ENCODE data around the gene BSG.
A peak's percentile ranks its signal among the peaks of the same experiment; 100 is the strongest.
"Not testable (repeated sequence)": the region's sequence is repeated elsewhere in the genome, so short reads cannot be mapped to it uniquely, and the experiment has no call there.

Gene BSG

DNA sequence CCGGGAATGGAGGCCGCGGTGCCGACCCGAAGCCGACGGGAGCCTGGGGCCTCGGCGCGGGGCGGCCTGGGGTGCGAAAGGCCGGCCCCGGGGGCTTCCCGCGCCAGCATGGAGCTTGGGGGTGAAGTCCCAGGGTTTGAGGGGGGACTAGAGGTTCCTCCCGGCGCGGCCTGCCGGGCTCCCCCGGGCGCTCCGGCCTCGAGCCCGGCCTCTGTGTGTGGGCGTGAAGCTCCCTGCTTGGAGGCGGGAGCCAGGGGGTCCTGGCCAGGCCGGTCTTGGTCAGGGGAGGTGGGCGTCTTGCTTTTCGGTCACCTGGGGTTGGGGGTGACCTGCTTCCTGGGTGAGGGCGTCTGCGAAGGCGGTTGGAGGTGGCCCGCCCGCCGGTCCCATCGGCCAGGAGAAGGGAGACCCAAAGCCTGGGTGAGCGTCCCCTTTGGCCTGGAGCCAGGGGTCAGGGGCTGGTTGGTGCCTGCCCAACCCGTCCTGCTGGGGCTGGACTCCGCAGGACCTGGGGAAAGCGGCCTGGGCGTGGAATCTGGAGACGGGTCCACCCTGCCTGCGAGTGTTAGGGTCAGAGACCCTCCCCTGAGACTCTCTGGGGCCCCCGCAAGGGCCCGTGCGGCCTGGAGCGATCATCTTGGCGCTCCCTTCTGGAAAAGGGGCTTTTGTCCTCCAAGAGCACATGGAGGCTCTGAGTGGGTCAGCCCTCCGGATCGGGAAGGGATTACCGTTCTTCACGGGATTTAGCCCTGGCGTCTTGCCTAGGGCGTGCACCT, 535 bp downstream of the BSG start:
- no peak for DNase-seq (ENCODE audit: low read depth)

DNA sequence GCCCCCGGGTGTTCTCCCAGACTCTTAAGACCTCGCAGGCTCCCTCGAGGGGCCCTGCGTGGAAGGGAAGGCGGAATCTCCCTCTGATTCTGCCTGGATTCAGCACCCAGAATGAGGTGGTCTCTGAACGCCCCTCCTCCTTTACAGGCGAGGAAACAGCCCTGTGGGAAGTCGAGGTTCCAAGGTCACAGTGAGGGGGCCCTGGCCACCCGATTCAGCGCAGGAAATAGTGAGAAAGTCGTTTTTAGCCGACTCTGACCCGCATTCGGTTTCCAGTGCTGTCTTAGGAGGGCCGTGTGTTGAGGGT, 1.1 kb downstream of the BSG start:
- no peak for DNase-seq (ENCODE audit: low read depth)

DNA sequence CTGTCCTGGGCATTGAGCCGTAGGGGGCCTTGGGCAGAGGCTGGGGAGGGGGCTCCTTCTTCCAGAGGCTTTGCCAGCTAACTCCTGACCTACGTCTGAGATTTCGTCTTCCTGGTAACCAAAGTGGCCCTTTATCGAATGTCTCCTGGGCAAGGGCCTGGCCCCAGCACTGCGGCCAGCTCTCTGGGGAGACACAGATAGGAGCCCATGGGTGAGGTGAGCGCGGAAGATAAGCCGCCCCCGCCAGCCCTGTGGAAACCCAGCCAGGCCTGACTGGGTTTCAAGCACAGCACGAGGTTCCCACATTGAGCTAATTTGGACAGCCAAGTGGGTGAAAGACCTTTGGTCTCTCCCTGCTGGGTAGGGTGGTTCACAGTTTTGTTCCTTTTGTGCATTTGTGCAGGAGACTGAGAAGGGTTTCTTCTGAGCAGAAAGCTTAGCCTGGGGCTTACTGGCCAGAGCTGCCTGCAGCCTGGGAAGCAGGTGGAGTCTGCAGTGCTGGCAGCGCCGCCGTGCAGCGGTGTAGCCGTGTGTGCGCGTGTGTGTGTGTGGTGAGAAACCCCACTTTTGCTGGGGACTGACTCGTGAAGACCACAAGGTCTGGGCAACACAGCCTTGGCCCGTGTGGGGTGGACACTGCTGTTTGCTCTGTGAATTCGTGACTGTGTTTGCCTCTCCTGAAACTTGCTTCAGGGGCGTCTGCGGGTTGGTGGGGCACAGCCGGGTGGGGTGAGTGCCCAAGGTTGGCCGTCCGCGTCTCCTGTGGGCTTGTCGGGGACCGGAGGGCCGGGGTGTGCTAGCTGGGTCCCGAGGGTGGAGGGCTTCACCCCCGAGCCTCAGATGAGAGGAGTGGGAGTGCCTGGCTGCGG, 2.5 kb downstream of the BSG start:
- no peak for DNase-seq (ENCODE audit: low read depth)

DNA sequence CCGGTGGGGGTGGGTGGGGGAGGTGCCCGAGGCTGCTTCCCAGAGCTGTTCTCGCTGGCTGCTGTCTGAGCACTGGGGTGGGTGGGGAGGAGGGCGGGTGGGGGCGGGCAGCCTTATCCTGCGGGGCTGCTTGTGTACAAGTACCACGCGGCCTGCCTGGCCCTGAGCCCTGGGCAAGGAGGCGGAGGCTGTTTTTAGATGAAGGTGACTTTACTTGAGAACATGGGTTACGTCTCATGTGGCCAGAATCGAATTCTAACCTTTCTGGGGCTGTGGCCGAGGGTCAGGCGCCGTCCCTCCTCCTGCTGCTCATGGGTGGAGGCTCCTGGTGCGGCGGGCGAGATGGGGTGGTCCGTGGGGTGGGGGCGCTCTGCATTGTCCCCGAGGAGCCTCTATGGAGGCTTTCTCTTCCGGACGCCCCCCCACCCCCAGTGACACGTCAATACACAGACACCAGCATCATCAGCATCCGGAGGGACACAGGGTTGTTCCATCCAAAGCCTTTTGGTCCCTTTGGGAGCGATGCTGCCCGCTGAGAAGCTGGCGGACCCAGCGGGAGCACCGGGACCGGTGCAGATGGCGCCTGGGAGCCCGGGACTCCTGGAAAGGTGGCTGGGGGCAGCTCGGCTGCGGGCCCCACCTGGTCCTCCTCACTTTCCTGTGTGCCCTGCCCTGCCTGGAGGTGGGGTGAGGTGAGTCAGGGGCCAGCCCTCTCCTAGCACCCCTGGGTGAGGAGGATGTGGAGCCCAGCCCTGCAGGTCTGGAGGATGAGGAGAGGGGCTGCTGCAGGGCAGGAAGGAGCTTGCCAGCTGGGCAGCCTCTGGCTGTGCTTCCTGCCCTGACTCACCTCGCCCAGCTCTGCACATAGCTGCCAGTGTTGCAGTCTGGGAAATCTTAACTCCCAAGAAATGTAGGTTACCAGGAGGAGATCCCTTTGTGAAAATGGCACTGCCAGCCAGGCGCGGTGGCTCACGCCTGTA, 3.4 kb downstream of the BSG start:
- DNase-seq (ENCODE audit: low read depth), result no peak

DNA sequence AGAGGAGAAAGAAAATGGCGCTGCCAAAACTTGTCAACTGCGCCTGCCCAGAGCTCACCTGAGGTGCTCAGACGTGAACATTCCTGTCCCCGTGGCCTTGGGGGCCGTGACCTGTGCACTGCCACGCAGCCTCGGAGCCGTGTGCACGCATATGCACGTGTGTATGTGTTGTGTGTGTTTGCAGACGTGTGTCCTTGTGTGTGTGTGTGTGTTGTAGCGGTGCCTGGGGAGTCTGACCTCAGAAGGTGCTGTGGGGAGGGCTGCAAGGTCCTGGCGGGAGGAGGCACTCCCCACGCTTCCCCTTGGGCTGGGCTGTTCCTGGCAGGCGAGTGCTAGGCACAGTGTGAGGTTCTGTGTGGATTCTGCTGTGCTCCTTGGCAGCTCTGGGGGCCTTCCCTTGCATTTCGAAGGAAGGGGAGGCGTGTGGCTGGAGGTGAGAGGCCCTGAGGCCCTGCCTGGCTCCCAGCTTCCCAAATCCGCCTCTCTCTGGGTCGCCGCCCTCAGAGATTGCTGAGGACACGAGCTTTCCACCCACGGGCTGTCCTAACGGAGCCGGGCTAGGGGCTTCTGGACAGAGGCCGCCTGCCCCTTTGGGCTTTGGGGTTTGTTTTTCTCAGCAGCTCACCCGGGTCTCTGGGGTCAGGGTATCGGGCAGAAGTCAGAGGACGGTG, 4.5 kb downstream of the BSG start:
- no peak for DNase-seq (ENCODE audit: low read depth)

DNA sequence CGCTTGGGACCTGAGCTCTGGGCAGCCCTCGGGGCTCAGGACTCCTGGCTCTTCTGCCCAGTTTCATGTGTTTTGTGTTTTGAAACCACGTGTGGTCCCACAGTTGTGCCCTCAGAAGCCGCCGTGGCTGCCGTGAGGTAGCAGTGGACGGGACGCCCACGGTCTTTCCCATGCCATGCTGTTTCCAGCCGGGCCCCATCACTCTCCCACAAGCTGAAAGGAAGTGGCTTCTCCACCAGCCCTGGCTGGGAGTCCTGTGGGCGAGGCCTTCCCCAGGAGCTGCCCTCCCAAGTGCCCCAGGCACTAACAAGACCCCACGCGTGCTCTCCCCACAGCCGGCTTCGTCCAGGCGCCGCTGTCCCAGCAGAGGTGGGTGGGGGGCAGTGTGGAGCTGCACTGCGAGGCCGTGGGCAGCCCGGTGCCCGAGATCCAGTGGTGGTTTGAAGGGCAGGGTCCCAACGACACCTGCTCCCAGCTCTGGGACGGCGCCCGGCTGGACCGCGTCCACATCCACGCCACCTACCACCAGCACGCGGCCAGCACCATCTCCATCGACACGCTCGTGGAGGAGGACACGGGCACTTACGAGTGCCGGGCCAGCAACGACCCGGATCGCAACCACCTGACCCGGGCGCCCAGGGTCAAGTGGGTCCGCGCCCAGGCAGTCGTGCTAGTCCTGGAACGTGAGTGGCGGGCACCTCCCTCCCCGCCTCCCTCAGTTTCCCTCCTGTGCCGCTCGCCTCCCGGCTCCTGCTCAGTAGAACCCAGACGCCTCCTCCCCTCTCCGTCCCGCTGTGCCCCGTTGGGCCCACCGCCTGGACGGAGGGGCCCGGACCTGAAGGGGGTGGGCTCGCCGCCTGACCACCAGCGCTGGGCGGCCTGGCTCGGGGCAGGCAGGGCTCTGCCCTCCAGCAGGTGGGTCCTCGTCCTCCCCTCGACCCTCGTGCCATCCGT, 5.3 kb downstream of the BSG start:
- no peak for DNase-seq (ENCODE audit: low read depth)

DNA sequence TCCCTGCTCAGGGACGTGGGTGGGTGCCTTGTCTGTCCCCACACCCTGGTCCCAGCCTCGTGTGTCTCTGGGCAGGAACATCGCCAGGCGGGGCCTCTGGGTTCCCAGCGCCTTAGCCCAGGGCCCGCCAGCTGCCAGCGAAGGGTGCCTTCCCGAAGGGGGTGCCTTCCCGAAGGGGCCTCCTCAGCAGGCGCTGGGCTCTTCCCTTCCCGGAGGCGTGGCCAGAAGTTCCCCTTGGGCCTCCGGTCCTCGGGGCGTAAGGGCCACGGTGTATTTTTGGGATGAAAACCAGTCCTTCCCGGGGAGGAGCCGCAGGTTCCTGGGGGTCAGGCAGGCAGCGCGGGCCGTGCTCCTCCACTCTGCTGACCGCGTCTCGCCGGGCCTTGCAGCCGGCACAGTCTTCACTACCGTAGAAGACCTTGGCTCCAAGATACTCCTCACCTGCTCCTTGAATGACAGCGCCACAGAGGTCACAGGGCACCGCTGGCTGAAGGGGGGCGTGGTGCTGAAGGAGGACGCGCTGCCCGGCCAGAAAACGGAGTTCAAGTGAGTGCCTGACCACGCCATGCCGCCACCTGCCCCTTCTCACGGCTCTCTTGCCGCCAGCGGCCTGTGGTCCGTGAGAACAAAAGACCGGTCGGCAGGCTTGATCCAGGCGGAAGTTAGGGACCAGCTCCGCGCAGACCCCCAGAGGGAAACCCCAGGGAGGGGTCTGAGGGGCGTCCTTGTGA, 6.9 kb downstream of the BSG start:
- DNase-seq (ENCODE audit: low read depth), result no peak

DNA sequence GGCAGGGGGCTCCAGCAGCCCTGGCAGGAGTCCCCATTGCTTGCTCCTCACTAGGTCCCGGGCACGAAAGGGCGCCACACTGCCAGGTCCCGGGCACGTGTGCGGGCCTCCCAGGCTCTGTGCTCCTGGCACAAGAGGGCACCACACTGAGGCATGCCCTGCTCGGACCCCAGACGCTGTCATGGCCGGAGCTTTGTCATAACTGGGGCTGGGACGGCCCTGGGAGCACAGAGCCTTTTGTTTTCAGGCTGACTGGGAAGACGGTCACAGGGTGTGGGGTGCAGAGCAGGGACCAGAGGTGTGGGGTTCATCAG, 7.4 kb downstream of the BSG start:
- DNase-seq (ENCODE audit: low read depth), result no peak

DNA sequence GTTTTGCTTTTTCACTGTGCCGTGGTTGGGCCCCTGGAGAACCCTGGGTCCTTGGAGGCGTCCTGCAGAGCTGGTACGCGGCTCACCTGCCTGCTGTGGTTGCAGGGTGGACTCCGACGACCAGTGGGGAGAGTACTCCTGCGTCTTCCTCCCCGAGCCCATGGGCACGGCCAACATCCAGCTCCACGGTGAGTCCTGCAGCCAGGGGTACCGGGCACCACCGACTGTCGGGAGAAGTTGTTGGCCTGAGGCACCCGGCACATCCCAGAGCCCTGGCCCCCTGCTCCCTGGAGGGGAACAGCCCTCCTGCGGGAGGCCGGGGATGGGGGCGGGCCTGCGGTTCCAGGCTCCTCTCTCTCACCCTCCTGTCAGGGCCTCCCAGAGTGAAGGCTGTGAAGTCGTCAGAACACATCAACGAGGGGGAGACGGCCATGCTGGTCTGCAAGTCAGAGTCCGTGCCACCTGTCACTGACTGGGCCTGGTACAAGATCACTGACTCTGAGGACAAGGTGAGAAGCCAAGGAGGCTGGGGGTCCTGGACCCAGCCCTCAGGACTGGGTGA, 8.0 kb downstream of the BSG start:
- no peak for DNase-seq (ENCODE audit: low read depth)

DNA sequence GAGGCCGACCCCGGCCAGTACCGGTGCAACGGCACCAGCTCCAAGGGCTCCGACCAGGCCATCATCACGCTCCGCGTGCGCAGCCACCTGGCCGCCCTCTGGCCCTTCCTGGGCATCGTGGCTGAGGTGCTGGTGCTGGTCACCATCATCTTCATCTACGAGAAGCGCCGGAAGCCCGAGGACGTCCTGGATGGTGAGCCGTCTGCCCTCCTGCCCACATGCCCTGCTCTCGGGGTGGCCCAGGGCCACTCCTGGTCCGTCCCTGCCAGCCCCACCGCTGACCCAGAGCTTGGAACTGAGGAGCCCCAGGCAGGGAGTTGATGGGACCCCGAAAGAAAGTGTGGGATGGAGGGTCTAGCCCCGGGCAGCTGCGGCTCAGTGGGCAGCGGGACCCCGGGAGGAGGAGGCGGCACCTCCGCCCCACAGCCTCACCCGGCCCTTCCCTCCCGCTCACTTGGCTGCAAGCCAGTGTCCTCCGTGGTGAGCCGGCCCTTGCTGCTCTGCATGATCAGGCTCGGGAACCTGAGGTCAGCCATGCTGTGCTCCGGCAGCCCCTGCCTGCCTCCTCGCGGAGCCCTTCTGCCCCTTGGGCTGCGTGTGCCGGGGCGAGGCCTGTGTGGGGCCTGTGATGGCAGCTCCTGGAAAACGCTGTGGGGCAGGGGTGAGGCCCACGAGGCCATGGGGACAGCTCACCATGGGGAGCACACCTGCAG, 9.2 kb downstream of the BSG start:
- no peak for DNase-seq (ENCODE audit: low read depth)

DNA sequence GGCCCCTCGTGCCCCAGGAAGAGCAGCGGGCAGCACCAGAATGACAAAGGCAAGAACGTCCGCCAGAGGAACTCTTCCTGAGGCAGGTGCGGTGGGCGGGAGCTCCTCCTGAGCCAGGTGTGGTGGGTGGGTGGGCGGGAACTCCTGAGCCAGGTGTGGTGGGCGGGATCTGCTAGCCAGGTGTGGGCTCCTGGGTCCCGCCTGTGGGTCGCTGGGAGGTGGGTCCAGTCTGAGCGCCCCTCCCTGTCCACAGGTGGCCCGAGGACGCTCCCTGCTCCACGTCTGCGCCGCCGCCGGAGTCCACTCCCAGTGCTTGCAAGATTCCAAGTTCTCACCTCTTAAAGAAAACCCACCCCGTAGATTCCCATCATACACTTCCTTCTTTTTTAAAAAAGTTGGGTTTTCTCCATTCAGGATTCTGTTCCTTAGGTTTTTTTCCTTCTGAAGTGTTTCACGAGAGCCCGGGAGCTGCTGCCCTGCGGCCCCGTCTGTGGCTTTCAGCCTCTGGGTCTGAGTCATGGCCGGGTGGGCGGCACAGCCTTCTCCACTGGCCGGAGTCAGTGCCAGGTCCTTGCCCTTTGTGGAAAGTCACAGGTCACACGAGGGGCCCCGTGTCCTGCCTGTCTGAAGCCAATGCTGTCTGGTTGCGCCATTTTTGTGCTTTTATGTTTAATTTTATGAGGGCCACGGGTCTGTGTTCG, 10.3 kb downstream of the BSG start:
- no peak for DNase-seq (ENCODE audit: low read depth)

DNA sequence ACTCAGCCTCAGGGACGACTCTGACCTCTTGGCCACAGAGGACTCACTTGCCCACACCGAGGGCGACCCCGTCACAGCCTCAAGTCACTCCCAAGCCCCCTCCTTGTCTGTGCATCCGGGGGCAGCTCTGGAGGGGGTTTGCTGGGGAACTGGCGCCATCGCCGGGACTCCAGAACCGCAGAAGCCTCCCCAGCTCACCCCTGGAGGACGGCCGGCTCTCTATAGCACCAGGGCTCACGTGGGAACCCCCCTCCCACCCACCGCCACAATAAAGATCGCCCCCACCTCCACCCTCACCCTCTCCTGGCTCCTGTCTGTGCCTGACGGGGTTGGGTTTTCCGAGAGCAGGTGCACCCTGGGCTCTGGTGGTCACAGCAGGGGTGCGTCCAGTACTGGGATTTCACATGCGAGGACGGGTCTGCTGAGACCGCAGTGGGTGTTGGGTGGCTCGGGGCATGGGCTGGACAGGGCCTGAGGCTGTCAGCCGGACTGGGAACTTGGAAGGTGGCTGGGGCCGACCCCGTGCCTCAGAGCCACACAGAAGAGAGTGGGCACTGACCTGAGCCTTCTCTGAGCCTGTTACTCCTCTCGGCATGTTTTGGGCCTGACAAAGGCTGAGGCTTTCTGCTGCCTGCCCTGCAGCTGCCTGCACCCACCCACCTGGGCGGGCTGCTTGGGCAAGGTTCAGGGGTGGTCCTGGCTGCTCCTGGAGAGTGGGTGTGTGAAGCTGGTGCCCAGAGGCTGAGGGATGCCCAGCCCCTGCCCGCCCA, 11.0 kb downstream of the BSG start:
- DNase-seq (ENCODE audit: low read depth), result no peak

DNA sequence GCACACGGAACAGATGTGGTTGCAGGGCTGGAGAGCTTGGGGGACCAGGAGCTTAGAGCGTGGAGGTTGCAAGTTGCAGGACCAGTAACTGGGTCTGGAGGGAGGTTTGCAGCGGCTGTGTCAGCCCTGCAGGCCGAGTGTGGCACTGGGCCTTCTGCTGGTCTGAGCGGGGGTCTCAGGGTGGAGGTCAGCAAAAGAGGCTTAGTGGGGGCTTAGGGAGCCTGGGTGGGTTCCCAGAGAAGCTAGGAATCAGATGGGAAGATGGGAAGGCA, 11.5 kb downstream of the BSG start:
- DNase-seq (ENCODE audit: low read depth), result no peak

DNA sequence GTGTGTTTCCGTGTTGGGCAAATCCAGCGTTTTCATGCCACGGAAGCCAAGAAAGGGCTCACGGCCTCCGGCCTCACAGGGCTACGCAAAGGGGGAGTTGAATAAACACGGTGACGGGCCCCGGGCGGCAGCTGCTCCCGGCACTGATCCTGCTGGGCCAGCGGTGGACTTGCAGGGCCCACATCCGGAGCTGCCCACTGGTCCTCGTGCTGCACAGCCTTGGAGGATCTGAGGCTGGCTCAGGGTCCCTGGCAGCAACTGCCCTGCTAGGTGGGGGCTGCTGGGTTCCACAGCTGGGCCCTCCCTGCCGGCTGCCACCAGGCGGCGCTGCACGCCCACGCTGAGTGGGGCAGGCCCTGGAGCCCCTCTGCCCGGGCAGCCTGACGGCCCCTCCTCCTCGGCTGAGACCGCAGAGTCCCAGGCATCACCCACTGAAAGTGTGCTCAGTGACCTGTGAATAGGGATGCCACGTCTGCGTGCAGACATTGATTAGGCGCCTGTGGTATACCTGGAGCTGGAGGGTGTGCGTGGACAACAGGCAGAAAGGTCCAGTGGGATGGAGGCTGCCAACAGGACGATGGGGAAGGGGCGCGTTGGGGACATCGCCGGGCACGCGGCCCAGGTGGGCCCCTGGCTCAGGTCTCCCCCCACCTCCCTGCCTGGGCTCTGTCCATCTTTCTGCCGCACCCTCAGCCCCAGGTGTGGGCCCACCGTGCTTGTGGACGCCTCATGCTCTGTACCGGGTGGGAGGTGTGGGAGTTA, 12.0 kb downstream of the BSG start:
- DNase-seq (ENCODE audit: low read depth), result peak; percentile 46

DNA sequence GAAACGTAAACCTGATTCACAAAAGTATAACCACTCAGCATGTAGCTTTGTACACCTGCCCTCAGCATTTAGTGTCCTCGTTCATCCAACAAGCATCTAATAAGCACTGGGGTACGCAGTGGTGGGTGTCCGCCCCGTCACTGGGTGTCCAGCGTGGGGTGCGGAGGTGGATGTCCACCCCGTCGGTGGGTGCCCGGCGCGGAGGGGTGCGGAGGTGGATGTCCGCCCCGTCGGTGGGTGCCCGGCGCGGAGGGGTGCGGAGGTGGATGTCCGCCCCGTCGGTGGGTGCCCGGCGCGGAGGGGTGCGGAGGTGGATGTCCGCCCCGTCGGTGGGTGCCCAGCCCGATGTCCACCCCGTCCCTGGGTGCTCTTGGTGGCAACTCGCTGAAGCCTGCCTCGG, 12.8 kb downstream of the BSG start:
- DNase-seq (ENCODE audit: low read depth), result not testable (repeated sequence)

DNA sequence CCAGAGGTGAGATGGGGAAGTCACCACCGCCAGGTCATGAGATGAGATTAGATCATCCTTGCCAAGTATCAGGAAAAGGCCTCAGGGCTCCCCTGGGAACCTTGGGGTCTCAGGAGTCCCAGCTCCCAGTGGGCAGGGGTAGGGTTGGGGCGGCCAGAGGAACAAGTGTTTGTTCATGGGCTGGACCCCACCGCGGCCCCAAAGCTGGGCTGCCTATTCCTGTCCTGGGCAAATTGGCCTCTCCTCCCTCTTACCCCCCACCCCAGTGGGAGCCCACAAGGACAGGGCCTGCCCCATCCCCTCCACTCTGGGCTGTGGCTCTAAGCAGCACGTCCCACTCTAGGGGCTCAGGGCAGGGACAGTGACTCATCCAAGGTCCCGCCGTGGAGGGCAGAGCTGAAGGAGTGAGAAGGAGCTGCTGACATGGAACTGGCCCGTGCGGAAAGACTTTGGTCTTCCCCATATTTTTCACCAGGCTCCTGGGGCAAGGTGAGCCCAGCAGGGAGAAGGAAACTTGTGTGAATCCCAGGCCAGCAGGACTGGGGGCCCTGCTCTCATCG, 13.2 kb downstream of the BSG start:
- DNase-seq (ENCODE audit: low read depth), result no peak
